OCI-LY3 (cell line): ENCODE data around the gene ERAP2.

ENCODE experiments used
- CTCF ChIP-seq: fragments of 200-600, 300-600 bp; sonication (generic); IDR thresholded peaks from 2 replicates; pipeline ENCODE4 v1.5.1; 2014; ENCODE audit warnings: antibody characterized with exemption, low read length, low read depth
- EZH2phosphoT487 ChIP-seq: fragments of 200-600 bp; shearing (Covaris generic); IDR thresholded peaks from 2 replicates; pipeline ENCODE4 v1.6.1; 2018; ENCODE audit warnings: antibody characterized with exemption, mixed run types, low read depth

DNA sequence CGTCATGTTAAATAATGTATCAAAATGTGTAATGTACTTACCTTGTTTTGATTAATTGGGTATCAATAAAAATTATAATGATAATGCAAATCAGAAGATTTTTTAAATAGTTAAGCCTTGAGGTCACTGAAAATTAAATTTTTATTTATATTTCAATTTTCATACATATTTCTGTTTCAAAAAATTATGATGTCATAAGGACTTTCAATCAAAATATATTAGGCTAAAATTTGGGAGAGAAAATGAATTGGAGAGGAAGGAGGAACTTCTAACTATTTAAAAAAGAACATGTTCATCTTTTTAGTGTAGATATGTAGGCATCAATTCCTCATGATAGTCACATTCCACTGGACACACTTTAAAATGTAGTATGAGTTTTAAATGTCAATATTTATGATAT, 39.5 kb upstream of the ERAP2 start:
- TF ChIP-seq CTCF (no peak), EZH2phosphoT487 (no peak)
